B cell (primary cell): ENCODE results near the gene FLVCR1. TPM values are rescaled to one million over a fixed set of nuclear protein-coding genes. Genes with fewer than 3 reads are reported as not detected.

Experiments used
- ATAC-seq: fragments of 200-7000 bp; cut with Tn5 transposase; one replicate; pipeline ENCODE4 v1.10.0; 2021; ENCODE audit warnings: low read depth, mild to moderate bottlenecking, moderate number of reproducible peaks, moderate library complexity
- CTCF ChIA-PET: fragments of 350-600 bp; sonication (Branson Sonifier 250); formaldehyde crosslinking; loops from one replicate; lab custom pipeline; 2021; ENCODE audit warnings: antibody characterized with exemption, inconsistent platforms; lab: Charles Lee
- POLR2A ChIA-PET: fragments of 350-600 bp; sonication (Branson Sonifier 250); formaldehyde crosslinking; loops from one replicate; lab custom pipeline; 2021; ENCODE audit warnings: antibody characterized with exemption; lab: Charles Lee
- DNase-seq: peaks from one replicate; pipeline ENCODE4 v3.0.0; 2013
- H2AFZ ChIP-seq: 2 replicates; pipeline ENCODE4 v1.6.1; 2012; ENCODE audit warnings: mild to moderate bottlenecking, low read depth, low read length; ENCODE audit not compliant: insufficient read depth, poor library complexity, severe bottlenecking
- H3K27ac ChIP-seq, 2 donors: 1 replicate in 1 of 2; 2 replicates in 1 of 2; pipeline ENCODE4 v1.5.1; 2012 to 2013; ENCODE audit warnings: low read length in 2 of 2, mild to moderate bottlenecking in 2 of 2, moderate library complexity in 1 of 2
- H3K27me3 ChIP-seq, 4 experiments: fragments of 200-600 bp in 1 of 4; sonication (generic) in 1 of 4; replicated peaks in 1 of 4; 1 replicate in 2 of 4; 2 replicates in 2 of 4; pipeline versions ENCODE4 v1.6.1 to v1.7.0; 2013 to 2016; ENCODE audit warnings: low read length in 3 of 4, mild to moderate bottlenecking in 2 of 4, mixed read lengths in 1 of 4, moderate library complexity in 1 of 4; ENCODE audit not compliant: insufficient read depth in 4 of 4, control insufficient read depth in 3 of 4; ENCODE audit errors: control extremely low read depth in 1 of 4
- H3K36me3 ChIP-seq, 2 experiments: replicated peaks in 1 of 2; 1 replicate in 1 of 2; 2 replicates in 1 of 2; pipeline versions ENCODE4 v1.6.1 to v1.7.1; 2013; ENCODE audit warnings: low read length in 1 of 2; ENCODE audit not compliant: insufficient read depth in 2 of 2, control insufficient read depth in 1 of 2; ENCODE audit errors: control extremely low read depth in 1 of 2, extremely low read depth in 1 of 2
- H3K4me1 ChIP-seq, 2 donors: fragments of 200-600 bp in 1 of 2; sonication (generic) in 1 of 2; 1 replicate in 1 of 2; 2 replicates in 1 of 2; pipeline versions ENCODE4 v1.5.1 to v1.6.1; 2013 to 2017; ENCODE audit warnings: low read length in 2 of 2; ENCODE audit not compliant: control insufficient read depth in 2 of 2, insufficient read depth in 2 of 2
- H3K4me2 ChIP-seq: replicated peaks from 2 replicates; pipeline ENCODE3; 2012; ENCODE audit warnings: mild to moderate bottlenecking, low read depth, low read length; ENCODE audit not compliant: poor library complexity, severe bottlenecking
- H3K4me3 ChIP-seq, 5 experiments: fragments of 200-600 bp in 1 of 5; sonication (generic) in 1 of 5; 1 replicate in 3 of 5; 2 replicates in 2 of 5; pipeline versions ENCODE4 v1.5.1 to v1.7.0; 2011 to 2016; ENCODE audit warnings: low read length in 4 of 5, mild to moderate bottlenecking in 4 of 5, low read depth in 2 of 5, control low read depth in 1 of 5, moderate library complexity in 1 of 5; ENCODE audit not compliant: insufficient read depth in 1 of 5; ENCODE audit errors: control extremely low read depth in 1 of 5, extremely low read depth in 1 of 5
- H3K79me2 ChIP-seq: fragments of 200-600 bp; sonication (generic); one replicate; pipeline ENCODE4 v1.6.0; 2016; ENCODE audit warnings: low read length; ENCODE audit not compliant: control insufficient read depth, insufficient read depth
- H3K9ac ChIP-seq: fragments of 200-600 bp; sonication (generic); 2 replicates; pipeline ENCODE4 v1.6.1; 2017; ENCODE audit warnings: mild to moderate bottlenecking, low read length, moderate library complexity
- H3K9me3 ChIP-seq, 3 donors: one replicate each; pipeline versions ENCODE4 v1.6.1 to v1.7.1; 2013; ENCODE audit warnings: low read length in 2 of 3; ENCODE audit not compliant: control insufficient read depth in 2 of 3, insufficient read depth in 1 of 3; ENCODE audit errors: control extremely low read depth in 1 of 3
- H4K20me1 ChIP-seq: 2 replicates; pipeline ENCODE4 v1.6.0; 2012; ENCODE audit warnings: mild to moderate bottlenecking, low read length; ENCODE audit not compliant: insufficient read depth, control insufficient read depth, poor library complexity, severe bottlenecking
- H3K27ac Mint-ChIP-seq: one replicate; pipeline ENCODE4 v1.8.0; 2021; ENCODE audit warnings: mixed read lengths
- H3K27me3 Mint-ChIP-seq: one replicate; pipeline ENCODE4 v1.8.0; 2021; ENCODE audit warnings: mixed read lengths
- H3K4me1 Mint-ChIP-seq: one replicate; pipeline ENCODE4 v1.8.0; 2021; ENCODE audit warnings: mixed read lengths
- H3K4me3 Mint-ChIP-seq: one replicate; pipeline ENCODE4 v1.8.0; 2021; ENCODE audit warnings: mixed read lengths
- H3K9me3 Mint-ChIP-seq: one replicate; pipeline ENCODE4 v1.8.0; 2022; ENCODE audit warnings: mixed read lengths; ENCODE audit not compliant: insufficient read depth
- CTCF ChIP-seq: fragments of 200-600 bp; IDR thresholded peaks from one replicate; pipeline ENCODE4 v1.8.0; 2022; ENCODE audit warnings: antibody characterized with exemption, mild to moderate bottlenecking
- EZH2 ChIP-seq: IDR thresholded peaks from 2 replicates; pipeline ENCODE4 v1.6.1; 2012; ENCODE audit warnings: borderline replicate concordance, low read depth, mild to moderate bottlenecking, moderate library complexity, low read length; ENCODE audit not compliant: insufficient read depth, poor library complexity, severe bottlenecking
- WGBS: methylation state at CpG from one replicate; pipeline ENCODE4 v1.1.5; 2013; ENCODE audit warnings: missing lambda C conversion rate; ENCODE audit not compliant: insufficient coverage; 5-methylcytosine and 5-hydroxymethylcytosine counted together
- intact Hi-C: fragments of 100-400 bp; cut with micrococcal nuclease; formaldehyde crosslinking; loops from one replicate; pipeline ENCODE4 v1.10.0; 2022
- polyA plus RNA-seq: library from polyadenylated mRNA; depleted of rRNA; stranded (reverse); fragments of >200 nt; gene quantifications from 2 replicates; pipeline ENCODE4 v1.2.3, GENCODE V29; 2012
- total RNA-seq, 2 donors: library from RNA; stranded (reverse); fragments of 120-200 nt in 1 of 2; gene quantifications; 1 replicate in 1 of 2; 2 replicates in 1 of 2; pipeline versions ENCODE4 v1.2.3 to v1.2.4, GENCODE V29; 2013 to 2022

FLVCR1 gene
- total and polyA plus RNA-seq, 2 donors (not counting 1 experiment from before 2014, with no cell fraction given): 3.9 to 19.2 TPM

GRCh38 chr1:212915245-212916091 is 57.4 kb downstream of the FLVCR1 start:
- Histone ChIP-seq H3K9ac (no peak overlapping the region), H3K27me3 (peaks cover 0 to 5% (median 1%) of the 10 kb centered on the region in 4 experiments), H2AFZ (no peak overlapping the region), H4K20me1 (no peaks in the 10 kb centered on the region), H3K4me1 (peaks cover 0 to 4% of the 10 kb centered on the region in 2 donors), H3K79me2 (no peaks in the 10 kb centered on the region), H3K27ac (no peak overlapping the region), H3K36me3 (no peaks in the 10 kb centered on the region), H3K9me3 (no peaks in the 10 kb centered on the region), H3K4me3 (no peak overlapping the region), H3K4me2 (no peak overlapping the region)
- no peak overlapping the region for H3K4me3 Mint-ChIP-seq
- DNase-seq (no peak), ATAC-seq (no peak)
- peaks cover 8% of the 10 kb centered on the region for H3K27me3 Mint-ChIP-seq
- peaks cover 6% of the 10 kb centered on the region for H3K4me1 Mint-ChIP-seq
- CTCF ChIA-PET: interaction anchor here (1.1 kb wide), 1 partner anchor 100 kb away, joined by 4 read pairs; no protein-coding TSS in a partner anchor
- intact Hi-C loops: no loop called here
- WGBS: 93% methylated on average over 12 of the region's 13 CpGs
- POLR2A ChIA-PET: no interaction called here
- TF ChIP-seq CTCF (no peak), EZH2 (no peak)
- no peaks in the 10 kb centered on the region for H3K9me3 Mint-ChIP-seq
- no peak overlapping the region for H3K27ac Mint-ChIP-seq
